Stimulated activated naive B cell treated with anti-CD40 and anti-IgM and Interleukin-4, amounts not matched to agents 10 μg/mL and 1 μg/mL and 100 μg/mL, for 72 hours (primary cell): ENCODE data around the gene SH3BP1.
"Not testable (repeated sequence)": the region's sequence is repeated elsewhere in the genome, so short reads cannot be mapped to it uniquely, and the experiment has no call there.

ENCODE experiments used
- ATAC-seq, 2 donors: fragments of 150-1000 bp; cut with Tn5 transposase; replicated peaks; 2 replicates each; pipeline ENCODE4 v1.10.0; 2021; ENCODE audit warnings: moderate library complexity in 1 of 2
- DNase-seq: peaks from one replicate; pipeline ENCODE4 v3.0.0; 2021
- H3K27ac Mint-ChIP-seq: one replicate; pipeline ENCODE4 v1.8.0; 2022; ENCODE audit warnings: mild to moderate bottlenecking, mixed read lengths
- H3K27me3 Mint-ChIP-seq, 2 donors: one replicate each; pipeline ENCODE4 v1.8.0; 2022; ENCODE audit warnings: mixed read lengths in 2 of 2
- H3K36me3 Mint-ChIP-seq, 2 donors: one replicate each; pipeline ENCODE4 v1.8.0; 2022; ENCODE audit warnings: mixed read lengths in 2 of 2, mild to moderate bottlenecking in 1 of 2
- H3K4me1 Mint-ChIP-seq, 2 donors: one replicate each; pipeline ENCODE4 v1.8.0; 2022; ENCODE audit warnings: mixed read lengths in 2 of 2, mild to moderate bottlenecking in 1 of 2
- H3K4me3 Mint-ChIP-seq, 2 donors: one replicate each; pipeline ENCODE4 v1.8.0; 2022; ENCODE audit warnings: mild to moderate bottlenecking in 2 of 2, mixed read lengths in 2 of 2, moderate library complexity in 1 of 2
- H3K9me3 Mint-ChIP-seq, 2 donors: one replicate each; pipeline ENCODE4 v1.8.0; 2022; ENCODE audit warnings: mixed read lengths in 2 of 2, mild to moderate bottlenecking in 1 of 2

The SH3BP1 gene

DNA sequence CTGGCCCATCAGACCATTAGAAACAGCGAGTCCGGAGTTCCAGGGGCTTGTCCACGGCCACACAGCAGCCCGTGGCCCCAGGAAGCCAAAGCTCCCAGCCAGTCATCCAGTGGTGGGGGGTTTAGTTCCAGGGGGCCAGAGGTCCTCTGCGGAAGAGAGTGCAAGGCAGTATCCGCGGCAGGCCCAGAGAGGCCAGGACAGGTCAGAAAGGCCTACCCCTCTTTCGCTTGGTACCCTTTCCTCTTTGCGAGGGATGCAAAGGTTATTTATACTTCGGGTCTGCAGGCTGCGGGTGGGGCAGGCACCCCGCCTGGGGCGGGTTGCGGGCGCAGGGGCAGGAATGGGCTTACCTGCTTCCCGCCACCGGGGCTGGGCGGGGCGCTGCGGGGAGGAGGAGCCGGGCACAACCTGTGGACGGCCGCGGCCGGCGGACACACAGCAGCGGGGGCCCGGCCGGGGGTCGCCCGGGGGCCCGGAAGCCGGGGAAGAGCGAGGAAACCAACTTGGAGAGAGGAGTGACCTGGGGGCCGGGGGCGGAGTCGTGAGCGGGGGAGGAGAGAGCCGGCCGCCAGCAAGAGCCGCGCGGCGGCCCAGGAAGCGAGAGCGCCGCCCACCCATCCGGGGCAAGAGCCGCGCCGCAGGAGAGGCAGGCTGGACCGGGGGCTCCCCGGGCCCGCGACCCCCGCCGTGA is at the start of gene SH3BP1:
Gene SH3BP1, plus strand, starts transcription at position 600 of the 691 bp plus-strand sequence. CDS start 119 bp downstream, outside the sequence.
- peak within 1 kb of the TSS; percentile 96 to 100 for H3K4me3 Mint-ChIP-seq
- peak; percentile 44 to 45 for ATAC-seq
- peaks cover 22 to 25% of the 10 kb centered on the region in 2 donors for H3K36me3 Mint-ChIP-seq
- no peaks in the 10 kb centered on the region for H3K27me3 Mint-ChIP-seq
- peaks cover 44 to 89% of the 10 kb centered on the region in 2 donors for H3K4me1 Mint-ChIP-seq
- no peaks in the 10 kb centered on the region for H3K9me3 Mint-ChIP-seq
- DNase-seq = no peak
- peak within 1 kb of the TSS; percentile 99 for H3K27ac Mint-ChIP-seq

DNA sequence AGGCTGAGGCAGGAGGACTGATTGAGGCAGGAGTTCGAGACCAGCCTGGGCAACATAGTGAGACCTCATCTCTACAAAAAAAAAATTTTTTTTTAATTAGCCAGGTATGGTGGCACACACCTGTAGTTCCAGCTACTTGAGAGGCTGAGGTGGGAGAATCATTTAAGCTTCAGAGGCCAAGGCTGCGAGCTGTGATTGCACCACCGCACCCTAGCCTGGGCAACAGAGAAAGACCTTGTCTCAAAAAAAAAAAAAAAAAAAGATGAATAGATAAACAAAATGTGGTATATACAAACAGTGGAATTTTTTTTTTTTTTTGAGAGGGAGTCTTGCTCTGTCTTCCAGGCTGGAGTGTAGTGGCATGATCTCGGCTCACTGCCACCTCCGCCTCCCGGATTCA is 48.4 kb upstream of the SH3BP1 start:
- peaks cover 4 to 26% of the 10 kb centered on the region in 2 donors for H3K27me3 Mint-ChIP-seq
- H3K4me1 Mint-ChIP-seq = peaks cover 13 to 24% of the 10 kb centered on the region in 2 donors
- H3K27ac Mint-ChIP-seq, DNase-seq, H3K4me3 Mint-ChIP-seq, ATAC-seq, H3K9me3 Mint-ChIP-seq, H3K36me3 Mint-ChIP-seq: not testable (repeated sequence)

- ATAC-seq = no peak
- H3K36me3 Mint-ChIP-seq = no peaks in the 10 kb centered on the region
- H3K4me1 Mint-ChIP-seq = peaks cover 13 to 24% of the 10 kb centered on the region in 2 donors
- peak overlapping the region; percentile 47 for H3K27ac Mint-ChIP-seq
- peaks cover 4 to 20% of the 10 kb centered on the region in 2 donors for H3K27me3 Mint-ChIP-seq
- no peak for DNase-seq
- H3K4me3 Mint-ChIP-seq = peak overlapping the region; percentile 79 to 87
- H3K9me3 Mint-ChIP-seq = no peaks in the 10 kb centered on the region
Observed at GRCh38 chr22:37591823-37592404, 47.6 kb upstream of the SH3BP1 start.

DNA sequence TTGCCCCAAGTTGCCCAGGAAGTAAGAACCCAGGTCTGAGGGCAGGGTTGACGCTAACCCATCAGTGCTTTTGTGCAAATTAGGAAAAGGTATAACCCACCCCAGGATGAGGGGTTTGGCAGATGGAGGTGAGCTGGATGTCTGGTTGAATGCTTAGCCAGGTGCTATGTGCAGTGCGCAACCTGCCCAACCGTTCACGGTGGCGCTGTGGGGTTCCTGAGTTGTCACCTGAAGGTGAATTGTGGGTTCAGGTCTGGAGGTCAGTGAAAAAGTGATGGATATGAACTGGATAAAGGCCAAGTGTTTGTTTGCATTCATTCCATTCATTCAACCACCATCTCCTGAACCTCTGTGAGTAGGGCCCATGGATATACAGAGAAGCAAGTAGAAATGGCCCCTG is 45.2 kb upstream of the SH3BP1 start:
- Mint-ChIP-seq H3K27ac (no peak overlapping the region), H3K4me3 (no peak overlapping the region), H3K9me3 (no peaks in the 10 kb centered on the region), H3K36me3 (no peaks in the 10 kb centered on the region), H3K4me1 (peaks cover 11 to 19% of the 10 kb centered on the region in 2 donors), H3K27me3 (peaks cover 3 to 10% of the 10 kb centered on the region in 2 donors)
- no peak for ATAC-seq
- no peak for DNase-seq

DNA sequence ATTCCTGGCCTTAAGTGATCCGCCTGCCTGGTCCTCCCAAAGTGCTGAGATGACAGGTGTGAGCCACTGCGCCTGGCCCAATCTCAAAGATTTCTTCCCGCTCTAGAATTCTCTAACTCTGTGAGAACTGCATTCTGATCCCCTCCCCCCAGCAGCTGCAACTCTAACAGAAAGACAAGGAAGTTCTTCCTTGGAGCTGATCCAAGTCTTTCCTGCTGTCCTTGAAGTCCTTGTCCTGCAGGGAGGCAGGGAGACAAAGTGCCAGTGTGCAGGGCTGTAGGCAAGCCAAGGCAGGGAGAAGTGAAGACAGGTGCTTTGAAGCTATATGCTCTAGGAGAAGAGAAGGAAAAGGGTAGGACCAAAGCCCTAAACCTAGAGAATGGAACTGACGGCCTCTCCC is 40.3 kb upstream of the SH3BP1 start:
- H3K27ac Mint-ChIP-seq = no peak overlapping the region

GRCh38 chr22:37601203-37601539 is 38.3 kb upstream of the SH3BP1 start:
- Mint-ChIP-seq H3K27ac (no peak overlapping the region), H3K9me3 (no peaks in the 10 kb centered on the region), H3K36me3 (no peaks in the 10 kb centered on the region), H3K4me1 (peaks cover 1 to 9% of the 10 kb centered on the region in 2 donors), H3K4me3 (no peak overlapping the region), H3K27me3 (peaks cover 27 to 29% of the 10 kb centered on the region in 2 donors)
- peak in 1 of 2 donors; percentile 10 for ATAC-seq
- DNase-seq = no peak

More for the DNA sequence above, 40.3 kb upstream of the SH3BP1 start:
- ATAC-seq (no peak), DNase-seq (no peak)
- Mint-ChIP-seq H3K36me3 (no peaks in the 10 kb centered on the region), H3K4me3 (no peak overlapping the region), H3K9me3 (no peaks in the 10 kb centered on the region), H3K4me1 (peaks cover 1 to 9% of the 10 kb centered on the region in 2 donors), H3K27me3 (peaks cover 20 to 25% of the 10 kb centered on the region in 2 donors)

DNA sequence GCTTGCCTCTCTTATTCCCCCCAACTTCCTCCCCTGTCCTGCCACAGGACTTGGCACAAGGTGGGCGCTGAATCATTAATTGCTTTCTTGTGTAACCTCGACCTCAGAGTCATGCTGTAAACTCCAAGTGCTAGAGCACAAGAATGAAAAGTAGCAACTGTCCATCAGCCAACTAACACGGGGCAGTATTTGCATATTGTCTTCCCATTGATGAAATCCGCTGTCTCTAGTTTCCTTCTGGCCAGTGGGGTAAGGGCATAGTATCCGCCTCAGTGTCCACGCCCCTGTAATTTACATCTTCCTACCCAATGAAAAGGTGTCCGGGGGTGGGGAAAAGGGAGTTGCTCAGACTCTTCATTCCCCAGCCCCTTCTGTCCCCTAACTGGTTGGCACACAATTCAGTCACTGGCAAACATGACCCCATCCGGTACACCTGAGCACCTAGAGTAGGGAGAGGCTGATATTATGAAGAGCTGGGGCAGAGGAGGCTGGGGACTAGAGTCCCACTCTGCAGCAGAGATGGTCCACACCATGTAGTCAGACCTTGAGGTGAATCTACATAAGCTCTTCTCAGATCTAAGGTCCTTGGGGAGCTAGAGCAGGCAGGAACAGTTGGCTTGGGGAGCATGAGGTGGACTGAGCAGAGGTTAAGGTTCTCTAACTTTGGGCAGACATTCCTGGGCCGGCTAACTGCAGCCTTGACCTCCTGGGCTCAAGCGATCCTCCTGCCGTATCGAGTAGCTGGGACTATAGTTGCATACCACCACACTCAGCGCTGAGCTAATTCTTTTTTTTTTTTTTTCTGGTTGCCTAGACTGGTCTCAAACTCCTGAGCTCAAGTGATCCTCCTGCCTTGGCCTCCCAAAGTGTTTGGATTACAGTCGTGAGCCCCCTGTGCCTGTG is 37.7 kb upstream of the SH3BP1 start:
- no peak for DNase-seq

DNA sequence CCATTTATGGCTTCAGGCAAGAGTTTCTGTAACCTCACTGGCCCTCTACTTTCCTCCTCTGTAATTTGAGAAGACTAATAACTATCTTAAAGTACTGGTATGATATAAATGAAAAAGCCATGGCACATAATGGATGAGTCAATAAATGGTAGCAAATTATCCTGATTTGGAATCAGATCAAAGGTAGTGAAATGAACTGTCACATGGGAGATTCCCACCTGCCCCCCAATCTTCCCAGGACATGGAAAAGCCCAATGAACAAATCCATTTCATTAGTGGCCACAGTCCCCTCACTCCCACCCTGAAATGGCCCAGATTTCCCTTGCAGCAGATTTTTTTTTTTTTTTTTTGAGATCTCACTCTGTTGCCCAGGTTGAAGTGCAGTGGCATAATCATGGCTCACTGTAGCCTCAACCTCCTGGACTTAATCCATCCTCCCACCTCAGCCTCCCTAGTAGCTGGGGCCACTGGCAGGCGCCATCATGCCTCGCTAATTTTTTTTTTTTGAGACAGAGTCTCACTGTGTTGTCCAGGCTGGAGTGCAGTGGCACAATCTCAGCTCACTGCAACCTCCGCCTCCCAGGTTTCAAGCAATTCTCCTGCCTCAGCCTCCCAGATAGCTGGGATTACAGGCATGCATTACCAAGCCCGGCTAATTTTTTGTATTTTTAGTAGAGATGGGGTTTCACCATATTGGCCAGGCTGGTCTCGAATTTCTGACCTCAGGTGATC is 36.8 kb upstream of the SH3BP1 start:
- H3K27ac Mint-ChIP-seq, H3K36me3 Mint-ChIP-seq, H3K9me3 Mint-ChIP-seq, ATAC-seq, DNase-seq, H3K4me3 Mint-ChIP-seq: not testable (repeated sequence)
- H3K27me3 Mint-ChIP-seq = peaks cover 27 to 29% of the 10 kb centered on the region in 2 donors
- peaks cover 5 to 15% of the 10 kb centered on the region in 2 donors for H3K4me1 Mint-ChIP-seq

More for the DNA sequence above, 37.7 kb upstream of the SH3BP1 start:
- Mint-ChIP-seq H3K9me3 (no peaks in the 10 kb centered on the region), H3K27ac (no peak overlapping the region), H3K36me3 (no peaks in the 10 kb centered on the region), H3K4me1 (peaks cover 1 to 10% of the 10 kb centered on the region in 2 donors), H3K4me3 (no peak overlapping the region), H3K27me3 (peaks cover 27 to 29% of the 10 kb centered on the region in 2 donors)
- peak; percentile 42 to 48 for ATAC-seq

GRCh38 chr22:37604074-37604473 is 35.4 kb upstream of the SH3BP1 start:
- DNase-seq (no peak), ATAC-seq (no peak)
- Mint-ChIP-seq H3K4me1 (peaks cover 10 to 21% of the 10 kb centered on the region in 2 donors), H3K27ac (no peak overlapping the region), H3K36me3 (no peaks in the 10 kb centered on the region), H3K27me3 (peaks cover 26 to 29% of the 10 kb centered on the region in 2 donors), H3K9me3 (no peaks in the 10 kb centered on the region), H3K4me3 (no peak overlapping the region)

GRCh38 chr22:37604875-37605274 is 34.6 kb upstream of the SH3BP1 start:
- DNase-seq (no peak), ATAC-seq (no peak)
- Mint-ChIP-seq H3K36me3 (peaks cover 4 to 7% of the 10 kb centered on the region in 2 donors), H3K27me3 (peaks cover 24 to 29% of the 10 kb centered on the region in 2 donors), H3K9me3 (no peaks in the 10 kb centered on the region), H3K27ac (no peak overlapping the region), H3K4me1 (peaks cover 15 to 29% of the 10 kb centered on the region in 2 donors), H3K4me3 (no peak overlapping the region)

DNA sequence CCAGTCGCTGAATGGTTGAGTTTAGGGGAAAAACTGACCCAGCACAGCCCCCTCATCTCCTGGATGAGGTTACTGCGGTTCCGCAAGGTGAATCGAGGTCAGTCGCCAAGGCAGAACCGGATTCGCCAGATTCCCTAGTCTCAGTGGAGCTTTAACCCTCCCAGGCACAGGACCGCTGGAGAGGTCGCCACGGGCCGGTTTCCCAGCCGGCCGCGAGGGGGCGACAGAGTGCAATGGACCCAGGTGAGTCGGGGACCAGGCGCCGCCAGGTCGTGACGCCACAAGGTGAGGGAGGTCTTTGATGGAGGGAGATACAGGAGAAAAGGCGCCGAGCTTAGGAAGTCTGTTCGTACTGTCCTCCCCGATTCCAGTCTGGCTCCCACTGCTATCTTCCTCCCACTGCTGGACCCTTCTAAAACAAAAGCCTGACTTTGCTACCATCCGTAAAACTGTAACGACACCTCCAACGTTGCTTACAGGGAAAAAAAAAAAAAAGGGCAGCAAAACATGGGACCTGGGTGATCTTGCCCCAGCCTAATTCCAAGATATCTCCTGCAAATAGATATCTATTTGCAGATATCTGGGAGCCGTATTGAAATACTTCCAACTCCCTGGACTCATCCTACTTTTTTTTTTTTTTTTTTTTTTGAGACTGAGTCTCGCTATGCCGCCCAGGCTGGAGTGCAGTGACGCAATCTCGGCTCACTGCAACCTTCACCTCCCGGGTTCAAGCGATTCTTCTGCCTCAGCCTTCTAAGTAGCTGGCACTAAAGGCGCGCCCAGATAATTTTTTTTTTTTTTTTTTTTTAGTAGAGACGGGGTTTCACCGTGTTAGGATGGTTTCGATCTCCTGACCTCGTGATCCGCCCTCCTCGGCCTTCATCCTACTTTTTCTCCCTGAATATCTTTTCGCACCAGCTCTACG is 32.2 kb upstream of the SH3BP1 start:
- ATAC-seq (peak; percentile 24 to 38), DNase-seq (peak; percentile 82)
- Mint-ChIP-seq H3K9me3 (no peaks in the 10 kb centered on the region), H3K27me3 (peaks cover 16 to 18% of the 10 kb centered on the region in 2 donors), H3K36me3 (peaks cover 4 to 9% of the 10 kb centered on the region in 2 donors), H3K4me1 (peaks cover 22 to 34% of the 10 kb centered on the region in 2 donors), H3K4me3 (peak overlapping the region; percentile 98), H3K27ac (peak overlapping the region; percentile 99)

GRCh38 chr22:37607935-37608476 is 31.5 kb upstream of the SH3BP1 start:
- ATAC-seq (peak; percentile 3 to 11), DNase-seq (no peak)
- no peaks in the 10 kb centered on the region for H3K9me3 Mint-ChIP-seq
- H3K27me3 Mint-ChIP-seq = peaks cover 11 to 12% of the 10 kb centered on the region in 2 donors
- H3K27ac Mint-ChIP-seq = peak overlapping the region; percentile 99
- H3K4me1 Mint-ChIP-seq = peaks cover 24 to 39% of the 10 kb centered on the region in 2 donors
- H3K36me3 Mint-ChIP-seq = peaks cover 4 to 12% of the 10 kb centered on the region in 2 donors
- H3K4me3 Mint-ChIP-seq = peak overlapping the region; percentile 98
